Fibroblast of the aortic adventitia (primary cell): ENCODE measurements around the gene MAPKAP1. TPM values are rescaled to one million over a fixed set of nuclear protein-coding genes. Genes with fewer than 3 reads are reported as not detected.

ENCODE experiments used
- DNase-seq: peaks from one replicate; pipeline ENCODE4 v3.0.0-alpha.2; 2010; ENCODE audit warnings: low read depth
- H3K4me3 ChIP-seq: 2 replicates; pipeline ENCODE4 v1.5.1; 2011; ENCODE audit warnings: low read depth, mild to moderate bottlenecking, control low read depth, low read length, moderate library complexity
- CTCF ChIP-seq: IDR thresholded peaks from 2 replicates; pipeline ENCODE4 v1.5.1; 2011; ENCODE audit warnings: mild to moderate bottlenecking, low read length, control low read depth, inconsistent platforms; ENCODE audit not compliant: insufficient read depth
- total RNA-seq: library from RNA; depleted of rRNA; stranded (reverse); fragments of >200 nt; gene quantifications from 2 replicates; pipeline ENCODE4 v1.2.3, GENCODE V29; 2012; ENCODE audit warnings: low replicate concordance

The MAPKAP1 gene
- total RNA-seq, 1 donor = 90.6 TPM

GRCh38 chr9:125486576-125486975 is 220.4 kb downstream of the MAPKAP1 start:
- TF ChIP-seq CTCF = no peak
- no peak overlapping the region for H3K4me3 ChIP-seq
- peak; percentile 15 for DNase-seq

GRCh38 chr9:125486152-125486508 is 220.9 kb downstream of the MAPKAP1 start:
- no peak for DNase-seq
- no peak for TF ChIP-seq CTCF
- no peak overlapping the region for H3K4me3 ChIP-seq

- no peak for DNase-seq
- TF ChIP-seq CTCF = no peak
- H3K4me3 ChIP-seq = no peak overlapping the region
Observed at GRCh38 chr9:125485471-125486151, 221.4 kb downstream of the MAPKAP1 start.

GRCh38 chr9:125484350-125485282 is 222.4 kb downstream of the MAPKAP1 start:
- no peak overlapping the region for H3K4me3 ChIP-seq
- TF ChIP-seq CTCF = no peak

GRCh38 chr9:125483697-125484096 is 223.3 kb downstream of the MAPKAP1 start:
- TF ChIP-seq CTCF = no peak
- DNase-seq = no peak
- H3K4me3 ChIP-seq = no peak overlapping the region

More at GRCh38 chr9:125484350-125485282, 222.4 kb downstream of the MAPKAP1 start:
- DNase-seq = peak; percentile 95

GRCh38 chr9:125479846-125480615 is 227.0 kb downstream of the MAPKAP1 start:
- H3K4me3 ChIP-seq = no peak overlapping the region
- no peak for TF ChIP-seq CTCF
- DNase-seq = no peak
